ENCODE results near the gene SMIM13. TPM values are rescaled to one million over a fixed set of nuclear protein-coding genes. Genes with fewer than 3 reads are reported as not detected.

Gene SMIM13
- total and polyA plus RNA-seq, 2 donors (not counting 3 experiments of a cell fraction or from before 2014, with no cell fraction given) = 3.2 to 14.7 TPM

GRCh38 chr6:11120271-11121005 lies 26.8 kb downstream of the SMIM13 start:
- H3K27ac ChIP-seq (ENCODE audit: insufficient read depth, low read depth, low read length) = no peak overlapping the region
- H3K4me3 ChIP-seq (replicated peaks in 1 of 3; ENCODE audit: insufficient read depth in 1 of 3, low read depth in 1 of 3, low read length in 3 of 3) = no peak overlapping the region
- no peak overlapping the region for H3K9ac ChIP-seq (replicated peaks; ENCODE audit: extremely low read depth, insufficient read depth, low read length)
- dilution Hi-C loops (cut with MboI; ENCODE audit: extremely low pct_ligation_motif_present, low sequenced_read_pairs) (no loop called here), intact Hi-C loops (cut with micrococcal nuclease) (no loop called here)
- H4K20me1 ChIP-seq (replicated peaks; ENCODE audit: control insufficient read depth, extremely low read depth, insufficient read depth, low read length) = no peaks in the 10 kb centered on the region
- no TSS peak for BruUV-seq (replicated peaks)
- ChIA-PET POLR2A (no interaction called here), CTCF (interaction anchor here (0.8 to 1.3 kb wide), 2 partner anchors 27 to 376 kb away, joined by 3 to 4 read pairs; partner anchors contain the start of gene SMIM13)
- H3K79me2 ChIP-seq (ENCODE audit: control insufficient read depth, insufficient read depth, low read length) = peaks cover 55% of the 10 kb centered on the region
- no peaks in the 10 kb centered on the region for H3K36me3 ChIP-seq (ENCODE audit: control insufficient read depth in 2 of 2, extremely low read depth in 1 of 2, insufficient read depth in 2 of 2, low read length in 2 of 2)
- peaks cover 12% of the 10 kb centered on the region for H3K4me1 ChIP-seq (ENCODE audit: control insufficient read depth, extremely low read depth, insufficient read depth, low read length)
- FAIRE-seq (peak; percentile 74), DNase-seq (ENCODE audit: low read depth, low spot score) (peak; percentile 65)
- H3K27me3 ChIP-seq (ENCODE audit: control insufficient read depth in 2 of 2, insufficient read depth in 2 of 2, low read length in 2 of 2) = no peaks in the 10 kb centered on the region
- no peaks in the 10 kb centered on the region for H3K9me1 ChIP-seq (replicated peaks; ENCODE audit: control insufficient read depth, extremely low read depth, insufficient read depth, low read length)
- H2AFZ ChIP-seq (ENCODE audit: low read depth, low read length) = no peak overlapping the region
- H3K4me2 ChIP-seq (ENCODE audit: insufficient read depth, low read length) = no peak overlapping the region
- no peak for TF ChIP-seq GATA2 (IDR thresholded peaks at IDR 0.05; ENCODE audit: insufficient read depth, insufficient read length, low read depth, low read length)
- no peak for TF ChIP-seq POLR2A (IDR thresholded peaks at IDR 0.05; ENCODE audit: low read depth, low read length)
- peak; percentile 41 for TF ChIP-seq JUN (IDR thresholded peaks at IDR 0.05; ENCODE audit: borderline replicate concordance, insufficient read depth, insufficient read length, low read depth)
- peak; percentile 48 for TF ChIP-seq FOS (IDR thresholded peaks at IDR 0.05; ENCODE audit: borderline replicate concordance, insufficient read depth, low read length)
- TF ChIP-seq CTCF (IDR thresholded peaks at IDR 0.05; ENCODE audit: extremely low read depth in 1 of 2, insufficient read depth in 1 of 2, low read depth in 1 of 2, low read length in 2 of 2) = no peak
- TF ChIP-seq POLR2AphosphoS5 (IDR thresholded peaks at IDR 0.05; ENCODE audit: insufficient read depth, low read depth, low read length) = peak; percentile 26
- no peaks in the 10 kb centered on the region for H3K9me3 ChIP-seq (replicated peaks; ENCODE audit: control insufficient read depth, insufficient read depth, low read length)
